ENCODE measurements around the gene ROMO1. TPM values are rescaled to one million over a fixed set of nuclear protein-coding genes. Genes with fewer than 3 reads are reported as not detected.

ROMO1 gene
- total and polyA plus RNA-seq, 10 of the 15 experiments (the other 5 are each of a cell fraction or from before 2014, with no cell fraction given), result 23.2 to 631 (median 352) TPM

DNA sequence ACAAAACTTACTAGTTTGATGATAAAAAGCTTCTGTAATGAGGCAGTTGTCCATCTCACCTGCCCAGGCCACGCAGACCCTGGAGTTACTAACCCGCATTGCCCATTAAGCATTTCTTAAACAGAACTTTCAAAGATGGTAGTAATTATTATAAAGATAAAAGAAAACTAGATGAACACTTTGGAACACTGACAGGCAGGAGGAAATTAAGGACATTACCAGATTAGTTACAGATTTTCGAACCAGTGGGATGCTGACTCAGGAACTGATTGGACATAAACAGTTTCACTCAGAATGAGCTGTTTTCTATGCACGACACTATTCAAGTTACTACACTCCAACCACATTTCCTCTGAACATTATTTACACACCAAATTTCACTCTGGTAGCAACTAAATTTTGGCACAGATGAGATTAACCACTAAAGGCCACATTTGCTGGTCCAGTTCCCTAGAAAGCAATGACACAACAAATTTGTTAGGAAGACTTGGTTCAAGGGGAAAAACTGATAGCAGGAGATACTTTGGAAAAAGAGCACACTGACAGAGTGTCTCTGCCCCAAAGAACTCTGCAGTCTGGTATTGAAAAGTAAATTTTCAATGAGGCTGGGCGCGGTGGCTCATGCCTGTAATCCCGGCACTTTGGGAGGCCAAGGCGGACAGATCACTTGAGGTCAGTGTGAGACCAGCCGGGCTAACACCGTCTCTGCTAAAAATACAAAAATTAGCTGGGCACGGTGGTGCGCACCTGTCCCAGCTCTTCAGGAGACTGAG, 3.0 kb downstream of the ROMO1 start (continued):
- TF ChIP-seq CBFB (IDR thresholded peaks at IDR 0.05; ENCODE audit: low read depth) (peak; percentile 67; the same call in 1 of the 2 replicates), MTA3 (IDR thresholded peaks at IDR 0.05; ENCODE audit: borderline replicate concordance, low read length) (peak; percentile 26; the same call in 1 of the 2 replicates), SIX5 (IDR thresholded peaks at IDR 0.05; ENCODE audit: low read depth, low read length, severe bottlenecking) (no peak)
- TF ChIP-seq, protein P1, sequence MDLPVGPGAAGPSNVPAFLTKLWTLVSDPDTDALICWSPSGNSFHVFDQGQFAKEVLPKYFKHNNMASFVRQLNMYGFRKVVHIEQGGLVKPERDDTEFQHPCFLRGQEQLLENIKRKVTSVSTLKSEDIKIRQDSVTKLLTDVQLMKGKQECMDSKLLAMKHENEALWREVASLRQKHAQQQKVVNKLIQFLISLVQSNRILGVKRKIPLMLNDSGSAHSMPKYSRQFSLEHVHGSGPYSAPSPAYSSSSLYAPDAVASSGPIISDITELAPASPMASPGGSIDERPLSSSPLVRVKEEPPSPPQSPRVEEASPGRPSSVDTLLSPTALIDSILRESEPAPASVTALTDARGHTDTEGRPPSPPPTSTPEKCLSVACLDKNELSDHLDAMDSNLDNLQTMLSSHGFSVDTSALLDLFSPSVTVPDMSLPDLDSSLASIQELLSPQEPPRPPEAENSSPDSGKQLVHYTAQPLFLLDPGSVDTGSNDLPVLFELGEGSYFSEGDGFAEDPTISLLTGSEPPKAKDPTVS (IDR thresholded peaks at IDR 0.05; ENCODE audit: low read depth, low read length), result no peak
- TF ChIP-seq, protein P2, sequence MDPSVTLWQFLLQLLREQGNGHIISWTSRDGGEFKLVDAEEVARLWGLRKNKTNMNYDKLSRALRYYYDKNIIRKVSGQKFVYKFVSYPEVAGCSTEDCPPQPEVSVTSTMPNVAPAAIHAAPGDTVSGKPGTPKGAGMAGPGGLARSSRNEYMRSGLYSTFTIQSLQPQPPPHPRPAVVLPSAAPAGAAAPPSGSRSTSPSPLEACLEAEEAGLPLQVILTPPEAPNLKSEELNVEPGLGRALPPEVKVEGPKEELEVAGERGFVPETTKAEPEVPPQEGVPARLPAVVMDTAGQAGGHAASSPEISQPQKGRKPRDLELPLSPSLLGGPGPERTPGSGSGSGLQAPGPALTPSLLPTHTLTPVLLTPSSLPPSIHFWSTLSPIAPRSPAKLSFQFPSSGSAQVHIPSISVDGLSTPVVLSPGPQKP (IDR thresholded peaks at IDR 0.05; ENCODE audit: low read depth, low read length), result no peak

DNA sequence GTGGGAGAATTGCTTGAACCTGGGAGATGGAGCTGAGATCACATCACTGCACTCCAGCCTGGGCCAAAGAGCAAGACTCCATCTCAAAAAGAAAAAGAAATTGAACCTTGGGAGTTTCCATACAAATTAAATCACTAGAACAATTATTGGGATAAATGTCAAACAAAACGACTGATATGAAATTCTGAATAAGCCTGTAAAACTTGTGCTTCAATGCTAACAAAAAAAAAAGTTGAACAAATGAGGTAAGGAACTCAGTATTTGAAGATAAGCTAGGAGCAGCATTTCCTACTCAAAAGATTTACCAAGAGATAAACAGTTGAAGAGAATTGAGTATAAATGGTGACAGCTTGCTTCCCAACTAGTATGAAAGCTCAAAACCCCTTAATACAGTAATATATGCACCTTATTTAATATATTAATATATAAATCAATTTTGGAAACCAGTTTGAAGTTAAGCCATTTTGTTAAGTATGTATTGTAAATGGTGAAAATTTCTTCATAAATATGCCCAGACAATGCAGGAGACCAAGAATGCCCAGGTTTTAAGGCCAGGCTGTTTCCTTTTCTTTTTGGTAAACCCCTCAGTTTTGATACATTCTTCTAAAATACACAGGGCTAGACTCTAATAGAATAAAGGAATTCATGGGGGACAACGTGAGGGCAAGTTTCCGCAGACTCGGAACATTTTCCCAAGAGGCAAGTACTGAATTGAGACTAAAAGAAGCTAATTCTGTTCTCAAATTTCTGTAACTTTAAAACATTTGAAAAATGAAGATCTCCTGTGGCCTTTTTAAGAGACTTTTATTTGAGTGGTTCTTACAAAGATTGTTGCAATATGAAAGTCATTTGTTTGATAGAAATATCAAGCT, 3.9 kb downstream of the ROMO1 start:
- WGBS (ENCODE audit: insufficient coverage, insufficient replicate concordance, low lambda C conversion rate, missing lambda C conversion rate), result 58% methylated on average over 4 of the region's 4 CpGs
- CTCF ChIA-PET, result interaction anchor here (0.7 to 3.7 kb wide), 6 partner anchors 9 to 191 kb away, joined by 3 to 11 read pairs (median 3); no protein-coding TSS in a partner anchor
- Histone ChIP-seq H3K4me1 (ENCODE audit: control insufficient read depth, insufficient read depth, low read length) (peaks cover 6% of the 10 kb centered on the region; the same call in 1 of the 2 replicates), H3K36me3 (ENCODE audit: control insufficient read depth in 2 of 2, insufficient read depth in 2 of 2, low read length in 1 of 2) (peaks cover 7 to 51% of the 10 kb centered on the region in 2 experiments), H4K20me1 (ENCODE audit: control insufficient read depth, insufficient read depth) (no peaks in the 10 kb centered on the region; the same call in 1 of the 2 replicates), H3K9ac (ENCODE audit: control insufficient read depth, insufficient read depth, low read length) (no peak overlapping the region), H2AFZ (ENCODE audit: control insufficient read depth, low read depth, low read length) (no peak overlapping the region), H3K9me3 (replicated peaks; ENCODE audit: control insufficient read depth, insufficient read depth, low read length) (no peaks in the 10 kb centered on the region), H3K27ac (ENCODE audit: control insufficient read depth, insufficient read depth) (no peak overlapping the region), H3K79me2 (ENCODE audit: control insufficient read depth, insufficient read depth, low read length) (peaks cover 27% of the 10 kb centered on the region), H3K4me3 (no peak overlapping the region), H3K4me2 (ENCODE audit: control insufficient read depth, insufficient read depth) (no peak overlapping the region), H3K27me3 (replicated peaks in 1 of 2; ENCODE audit: control insufficient read depth in 2 of 2, insufficient read depth in 2 of 2, low read length in 1 of 2) (no peaks in the 10 kb centered on the region)
- intact Hi-C loops (cut with micrococcal nuclease; ENCODE audit: unreplicated experiment) (no loop called here), in situ Hi-C loops (cut with MboI) (no loop called here)
- SMC1A ChIA-PET (ENCODE audit: uncharacterized antibody, unreplicated experiment), result interaction anchor here (0.7 to 1.9 kb wide), 10 partner anchors 10 to 236 kb away, joined by 3 to 6 read pairs (median 3); no protein-coding TSS in a partner anchor
- FAIRE-seq, result peak; percentile 47
- no peak for DNase-seq (ENCODE audit: low read depth, low spot score)
- no TSS peak for BruUV-seq (replicated peaks)
- RAD21 ChIA-PET (ENCODE audit: unreplicated experiment), result interaction anchor here (0.9 to 2.3 kb wide), 4 partner anchors 39 to 102 kb away, joined by 3 to 6 read pairs (median 5); partner anchors contain the start of gene RBM39
- 0 out of 2 replicates have a peak, but pooled peaks have one; percentile 33 for TF ChIP-seq POLR2AphosphoS2 (IDR thresholded peaks at IDR 0.05; ENCODE audit: low read depth, low read length)
- no peak for TF ChIP-seq RBBP5 (conservative IDR thresholded peaks at IDR 0.05)
- peak; percentile 48; the same call in 1 of the 2 replicates for TF ChIP-seq POLR2AphosphoS5 (IDR thresholded peaks at IDR 0.05; ENCODE audit: low read length)
- TF ChIP-seq CBFB (IDR thresholded peaks at IDR 0.05; ENCODE audit: low read depth), result 0 out of 2 replicates have a peak, but pooled peaks have one; percentile 5
- TF ChIP-seq DPF2 (IDR thresholded peaks at IDR 0.05), result no peak
- ATAC-seq, result no peak
- POLR2A ChIA-PET, result interaction anchor here (0.7 to 1.1 kb wide), 2 partner anchors 10 to 22 kb away, joined by 3 to 6 read pairs; no protein-coding TSS in a partner anchor

Measured in GM12878 (cell line).